Eye (tissue), 1 donor: ENCODE data around the gene NAA10.

Experiments
- DNase-seq: peaks from one replicate; pipeline ENCODE4 v3.0.0-alpha.2; 2015

The NAA10 gene

DNA sequence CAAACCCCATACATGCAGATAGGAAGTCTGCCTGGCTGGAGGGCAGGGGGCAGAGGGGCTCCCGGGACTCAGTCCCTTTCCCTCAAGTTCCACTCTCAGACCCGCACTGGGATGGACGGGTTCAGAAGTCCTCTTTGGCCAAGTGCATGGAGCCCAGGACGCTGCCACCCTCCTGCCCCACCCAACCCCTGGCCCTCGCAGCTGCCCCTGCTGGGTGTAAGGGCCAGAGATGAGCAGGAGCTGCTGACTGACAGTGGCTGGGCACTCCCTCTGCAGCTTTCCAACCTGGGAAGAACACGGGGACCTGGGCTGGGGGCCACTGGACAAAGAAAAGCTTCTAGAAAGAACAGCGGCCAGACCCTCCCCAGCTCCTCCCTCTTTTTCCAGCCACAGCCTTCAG, 52.3 kb downstream of the NAA10 start:
- DNase-seq = no peak

DNA sequence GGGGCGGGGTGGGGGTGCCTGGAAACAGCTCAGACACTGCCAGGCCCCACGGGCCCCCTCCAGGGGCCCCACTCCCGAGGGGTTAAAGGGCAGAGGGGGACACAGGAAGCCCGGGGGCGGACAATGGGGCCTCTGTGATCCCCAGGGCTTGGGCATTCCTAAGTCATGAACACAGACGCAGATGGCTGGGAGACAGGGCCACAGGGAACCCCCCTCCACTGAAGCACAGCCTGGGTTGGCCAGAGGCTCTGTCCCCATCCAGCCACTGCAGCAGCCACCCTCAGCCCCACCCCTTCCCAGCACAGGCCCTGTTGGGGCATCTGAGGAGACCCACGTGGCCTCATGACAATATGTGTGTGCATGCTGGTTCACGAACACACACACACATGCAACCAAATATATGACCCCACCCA, 52.7 kb downstream of the NAA10 start:
- no peak for DNase-seq

DNA sequence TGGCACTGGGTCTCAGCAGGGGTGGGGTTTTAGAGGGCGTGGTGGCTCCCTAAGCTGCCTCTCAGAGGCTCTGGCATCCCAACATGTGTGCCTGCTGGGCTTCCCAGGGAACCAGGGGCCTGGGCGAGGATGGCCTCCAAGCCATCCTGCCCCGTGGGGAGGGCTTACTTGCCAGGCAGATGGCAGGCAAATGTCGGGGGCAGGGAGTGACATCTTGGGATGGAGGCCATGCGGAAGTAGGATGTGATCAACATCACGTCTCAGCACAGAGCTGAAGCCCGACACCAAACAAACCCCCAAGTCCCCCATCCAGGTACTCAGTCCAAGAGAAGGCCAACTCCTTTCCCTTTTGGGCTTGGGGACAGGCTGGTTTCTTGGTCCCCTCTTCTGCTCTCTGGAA, 53.6 kb downstream of the NAA10 start:
- no peak for DNase-seq

DNA sequence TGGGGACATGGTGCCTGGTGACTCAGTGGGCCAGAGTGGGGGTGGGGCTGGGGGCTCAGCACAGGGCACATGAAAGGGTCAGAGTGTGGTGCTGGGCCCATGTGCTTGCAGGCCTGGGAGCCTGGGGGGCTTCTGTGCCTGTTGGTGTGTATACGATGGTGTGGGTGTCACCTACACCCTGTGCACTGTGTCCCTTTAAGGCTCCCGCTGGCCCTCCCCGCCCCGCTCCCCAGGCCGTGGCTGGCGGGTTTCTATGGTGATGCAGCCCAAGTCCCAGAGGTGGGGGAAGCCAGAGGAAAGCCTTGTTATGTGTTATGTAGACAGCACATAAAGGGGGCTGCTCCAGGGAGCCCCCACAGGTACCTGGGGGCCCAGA, 54.4 kb downstream of the NAA10 start:
- DNase-seq = no peak

DNA sequence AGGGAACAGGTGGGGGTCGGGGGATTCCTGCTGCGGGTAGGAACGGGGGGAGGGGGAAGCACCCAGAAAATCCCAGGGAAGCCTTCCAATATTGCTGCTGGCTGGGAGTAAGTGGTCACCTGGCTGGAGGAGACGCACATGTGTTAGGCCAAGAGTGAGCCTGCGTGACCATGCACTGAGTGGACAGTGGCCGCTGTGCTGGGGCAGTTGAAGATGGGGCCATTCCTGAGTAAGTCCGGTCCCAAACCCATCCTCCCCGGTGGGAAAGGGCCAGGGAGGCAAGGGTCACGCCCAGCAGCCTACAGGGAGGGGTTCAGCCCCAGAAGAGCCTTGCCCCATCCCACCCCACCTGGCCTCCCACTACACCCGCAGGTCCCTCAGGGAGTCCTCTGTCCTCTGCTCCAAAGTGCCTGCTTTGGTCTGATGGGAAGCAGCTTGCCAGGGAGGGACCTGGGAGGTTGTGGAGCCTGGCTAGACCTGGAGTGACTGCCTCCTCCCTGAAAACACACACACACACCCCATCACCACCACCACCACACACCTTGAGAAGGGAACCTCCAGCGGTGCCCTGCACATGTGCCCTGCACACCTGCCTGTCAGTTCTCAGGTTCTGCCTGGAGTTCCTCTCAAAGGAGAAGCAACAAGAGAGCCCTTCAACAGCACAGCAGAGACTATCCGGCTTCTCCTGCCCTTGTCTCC, 54.9 kb downstream of the NAA10 start:
- DNase-seq = no peak
